ENCODE data around the gene BCL2L2.

DNA sequence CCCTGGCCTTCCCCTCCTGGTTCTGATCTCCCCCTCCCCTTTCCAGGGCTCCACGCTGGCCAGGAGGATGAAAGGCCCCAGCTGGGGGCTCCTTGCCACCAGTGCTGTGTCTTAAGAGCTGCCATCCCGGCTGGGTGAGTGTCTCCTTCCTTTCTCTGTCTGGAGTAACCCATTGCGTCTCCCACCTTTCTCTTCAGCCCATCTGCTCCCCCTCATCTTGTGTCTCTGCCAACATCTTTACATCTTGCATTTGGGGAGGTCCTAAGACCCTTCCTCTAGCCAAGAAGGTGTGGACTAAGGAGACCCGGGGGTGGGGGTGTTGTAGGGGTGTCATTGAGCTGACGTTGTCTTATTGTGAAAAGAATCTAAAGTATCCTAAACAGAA lies 505 bp downstream of the BCL2L2 start:
- no peak for TF ChIP-seq CTCF (IDR thresholded peaks at IDR 0.05)
- TF ChIP-seq EZH2 (IDR thresholded peaks at IDR 0.05; ENCODE audit: borderline replicate concordance, insufficient read depth, low read depth, low read length, poor library complexity, severe bottlenecking): no peak

Data from B cell (primary cell).